A549 (cell line): ENCODE data around the gene MBTPS2.

ENCODE experiments used
- CEBPB ChIP-seq, 2 experiments: fragments of >200 bp in 1 of 2; sonication (Bioruptor Twin) in 1 of 2; formaldehyde crosslinking in 1 of 2; IDR thresholded peaks; 2 replicates each; pipeline ENCODE4 v1.6.1; 2012 to 2016
- CHD2 ChIP-seq: fragments of 150-350 bp; IDR thresholded peaks from 2 replicates; pipeline ENCODE4 v1.6.1; 2014; ENCODE audit warnings: low read length; ENCODE audit not compliant: partially characterized antibody
- CTCF ChIP-seq: fragments of >200 bp; sonication (Bioruptor Twin); formaldehyde crosslinking; IDR thresholded peaks from 3 replicates; pipeline ENCODE4 v1.5.1; 2016
- E2F6 ChIP-seq: IDR thresholded peaks from 2 replicates; pipeline ENCODE4 v1.6.1; 2012; ENCODE audit warnings: low read depth, borderline replicate concordance
- HOXB13 ChIP-seq: fragments of 250-450 bp; sonication (Bioruptor Pico); IDR thresholded peaks from 2 replicates; pipeline ENCODE4 v1.5.0; 2020; ENCODE audit warnings: low read depth, mild to moderate bottlenecking, moderate library complexity
- MAX ChIP-seq: IDR thresholded peaks from 2 replicates; pipeline ENCODE4 v1.6.1; 2012
- MAZ ChIP-seq: fragments of 150-350 bp; IDR thresholded peaks from 2 replicates; pipeline ENCODE4 v1.6.1; 2014; ENCODE audit warnings: antibody characterized with exemption, low read depth, low read length, borderline replicate concordance
- NR3C1 ChIP-seq: fragments of >200 bp; sonication (Bioruptor Twin); formaldehyde crosslinking; IDR thresholded peaks from 3 replicates; pipeline ENCODE4 v1.6.1; 2017
- POLR2A ChIP-seq: IDR thresholded peaks from 2 replicates; pipeline ENCODE4 v1.6.1; 2012; ENCODE audit warnings: mild to moderate bottlenecking, low read length
- RAD21 ChIP-seq, 2 experiments: fragments of >200 bp in 1 of 2; sonication (Bioruptor Twin) in 1 of 2; formaldehyde crosslinking in 1 of 2; IDR thresholded peaks in 1 of 2; conservative IDR thresholded peaks in 1 of 2; 2 replicates in 1 of 2; 3 replicates in 1 of 2; pipeline ENCODE4 v1.6.1; 2012 to 2018; ENCODE audit warnings: inconsistent platforms in 1 of 2
- RFX5 ChIP-seq: fragments of 450-650 bp; IDR thresholded peaks from 2 replicates; pipeline ENCODE4 v1.7.1; 2014; ENCODE audit warnings: antibody characterized with exemption, mild to moderate bottlenecking, moderate library complexity
- SMC3 ChIP-seq: fragments of >200 bp; sonication (Bioruptor Twin); formaldehyde crosslinking; IDR thresholded peaks from 3 replicates; pipeline ENCODE4 v1.6.1; 2018; ENCODE audit warnings: inconsistent platforms

GRCh38 chrX:21885568-21885967, 46.2 kb downstream of the MBTPS2 start:
- no peak for TF ChIP-seq CTCF
- TF ChIP-seq HOXB13 (CRISPR knock-in tag) = no peak
- no peak for TF ChIP-seq SMC3
- no peak for TF ChIP-seq RFX5
- no peak for TF ChIP-seq POLR2A
- TF ChIP-seq NR3C1 = no peak
- TF ChIP-seq CEBPB (IDR thresholded peaks at IDR 0.05) = no peak
- TF ChIP-seq E2F6 = no peak
- no peak for TF ChIP-seq MAZ
- TF ChIP-seq MAX = no peak
- no peak for TF ChIP-seq CHD2
- no peak for TF ChIP-seq RAD21 (conservative IDR thresholded peaks at IDR 0.05 in 1 of 2, IDR thresholded peaks at IDR 0.05 in 1 of 2)
